Hepatocyte (in vitro differentiated cells): Measurements from ENCODE around the gene MED28. TPM values are rescaled to one million over a fixed set of nuclear protein-coding genes. Genes with fewer than 3 reads are reported as not detected.

ENCODE experiments used
- DNase-seq: peaks from one replicate; pipeline ENCODE4 v3.0.0-alpha.2; 2016; ENCODE audit warnings: low spot score
- H2AFZ ChIP-seq: fragments of 200-600 bp; sonication (generic); 2 replicates; pipeline ENCODE4 v1.6.0; 2016; ENCODE audit warnings: antibody characterized with exemption, mild to moderate bottlenecking
- H3K27ac ChIP-seq: fragments of 200-600 bp; sonication (generic); 2 replicates; pipeline ENCODE4 v1.5.1; 2016; ENCODE audit warnings: mild to moderate bottlenecking
- H3K27me3 ChIP-seq: fragments of 200-600 bp; sonication (generic); 2 replicates; pipeline ENCODE4 v1.6.1; 2016
- H3K36me3 ChIP-seq: fragments of 200-600 bp; sonication (generic); replicated peaks from 2 replicates; pipeline ENCODE4 v1.5.1; 2016; ENCODE audit warnings: low read depth; ENCODE audit not compliant: insufficient read depth
- H3K4me1 ChIP-seq: fragments of 200-600 bp; sonication (generic); 2 replicates; pipeline ENCODE4 v1.5.1; 2016; ENCODE audit warnings: mild to moderate bottlenecking, moderate library complexity; ENCODE audit not compliant: insufficient read depth
- H3K4me2 ChIP-seq: fragments of 200-600 bp; sonication (generic); 2 replicates; pipeline ENCODE4 v1.6.0; 2016
- H3K4me3 ChIP-seq: fragments of 200-600 bp; sonication (generic); 2 replicates; pipeline ENCODE4 v1.5.1; 2016; ENCODE audit warnings: mild to moderate bottlenecking
- H3K79me2 ChIP-seq: fragments of 200-600 bp; sonication (generic); 2 replicates; pipeline ENCODE4 v1.6.0; 2017; ENCODE audit warnings: mild to moderate bottlenecking
- H3K9me2 ChIP-seq: fragments of 200-600 bp; sonication (generic); replicated peaks from 2 replicates; pipeline ENCODE4 v1.6.0; 2017; ENCODE audit warnings: mild to moderate bottlenecking; ENCODE audit not compliant: insufficient read depth
- H3K9me3 ChIP-seq: fragments of 200-600 bp; sonication (generic); 2 replicates; pipeline ENCODE4 v1.5.1; 2016; ENCODE audit warnings: low read depth, mild to moderate bottlenecking
- H4K20me1 ChIP-seq: fragments of 200-600 bp; sonication (generic); 2 replicates; pipeline ENCODE4 v1.6.0; 2016; ENCODE audit warnings: mild to moderate bottlenecking; ENCODE audit not compliant: insufficient read depth, poor library complexity, severe bottlenecking
- CTCF ChIP-seq: fragments of 200-600 bp; sonication (generic); IDR thresholded peaks from 2 replicates; pipeline ENCODE4 v1.5.1; 2016; ENCODE audit warnings: antibody characterized with exemption, mild to moderate bottlenecking; ENCODE audit not compliant: poor library complexity
- EZH2 ChIP-seq: fragments of 200-600 bp; sonication (generic); IDR thresholded peaks from 2 replicates; pipeline ENCODE4 v1.6.1; 2016; ENCODE audit warnings: antibody characterized with exemption, mild to moderate bottlenecking, borderline replicate concordance
- EZH2phosphoT487 ChIP-seq: fragments of 200-600 bp; sonication (generic); IDR thresholded peaks from one replicate; pipeline ENCODE4 v1.6.1; 2018; ENCODE audit warnings: antibody characterized with exemption, mild to moderate bottlenecking, low read depth, moderate library complexity; ENCODE audit not compliant: unreplicated experiment, severe bottlenecking
- WGBS: methylation state at CpG from one replicate; pipeline ENCODE4 v1.1.6; 2016; ENCODE audit warnings: low lambda C conversion rate; ENCODE audit errors: missing lambda C conversion rate; 5-methylcytosine and 5-hydroxymethylcytosine counted together
- polyA plus RNA-seq: library from polyadenylated mRNA; unstranded; fragments of >200 nt; fragmentation: Nextera tagmentation; extraction: Ambion mirVana; gene quantifications from 2 replicates; pipeline ENCODE4 v1.2.1, GENCODE V29; 2016
- total RNA-seq: library from RNA; depleted of rRNA; stranded (reverse); fragments of >200 nt; gene quantifications from 2 replicates; pipeline ENCODE4 v1.2.3, GENCODE V29; 2014

Gene MED28
- total and polyA plus RNA-seq, 2 experiments from 2014 or later: 17.6 to 49.4 TPM

- no peaks in the 10 kb centered on the region for H3K36me3 ChIP-seq
- no peaks in the 10 kb centered on the region for H3K9me2 ChIP-seq
- H3K27ac ChIP-seq: no peak overlapping the region
- 69% methylated on average over 3 of the region's 3 CpGs for WGBS
- no peaks in the 10 kb centered on the region for H4K20me1 ChIP-seq
- no peak overlapping the region for H3K4me2 ChIP-seq
- no peaks in the 10 kb centered on the region for H3K9me3 ChIP-seq
- H3K4me1 ChIP-seq: no peaks in the 10 kb centered on the region
- TF ChIP-seq EZH2phosphoT487: no peak
- no peak for TF ChIP-seq CTCF
- TF ChIP-seq EZH2: no peak
- no peaks in the 10 kb centered on the region for H3K79me2 ChIP-seq
- H2AFZ ChIP-seq: no peak overlapping the region
- H3K4me3 ChIP-seq: no peak overlapping the region
- H3K27me3 ChIP-seq: no peaks in the 10 kb centered on the region
- DNase-seq: no peak
Measured at GRCh38 chr4:17667253-17667652, 52.8 kb downstream of the MED28 start.

- DNase-seq: no peak
- Histone ChIP-seq H3K4me2 (no peak overlapping the region), H3K27me3 (no peaks in the 10 kb centered on the region), H3K27ac (no peak overlapping the region), H2AFZ (no peak overlapping the region), H3K4me1 (no peaks in the 10 kb centered on the region), H3K4me3 (no peak overlapping the region), H3K79me2 (no peaks in the 10 kb centered on the region), H3K36me3 (no peaks in the 10 kb centered on the region), H4K20me1 (no peaks in the 10 kb centered on the region), H3K9me2 (no peaks in the 10 kb centered on the region), H3K9me3 (no peaks in the 10 kb centered on the region)
- WGBS: 85% methylated on average over 3 of the region's 3 CpGs
- TF ChIP-seq EZH2phosphoT487: no peak
- no peak for TF ChIP-seq EZH2
- TF ChIP-seq CTCF: no peak
Measured at GRCh38 chr4:17667653-17668201, 53.3 kb downstream of the MED28 start.

- Histone ChIP-seq H3K9me2 (no peaks in the 10 kb centered on the region), H3K9me3 (no peaks in the 10 kb centered on the region), H4K20me1 (no peaks in the 10 kb centered on the region), H3K4me2 (no peak overlapping the region), H3K36me3 (no peaks in the 10 kb centered on the region), H3K4me3 (no peak overlapping the region), H3K27ac (no peak overlapping the region), H3K79me2 (no peaks in the 10 kb centered on the region), H3K4me1 (no peaks in the 10 kb centered on the region), H2AFZ (no peak overlapping the region), H3K27me3 (no peaks in the 10 kb centered on the region)
- TF ChIP-seq EZH2phosphoT487: no peak
- TF ChIP-seq CTCF: no peak
- TF ChIP-seq EZH2: no peak
- DNase-seq: no peak
Measured at GRCh38 chr4:17670423-17670822, 56.0 kb downstream of the MED28 start.

GRCh38 chr4:17680559-17681280, 66.3 kb downstream of the MED28 start:
- H4K20me1 ChIP-seq: no peaks in the 10 kb centered on the region
- no peak overlapping the region for H3K4me3 ChIP-seq
- H3K9me3 ChIP-seq: no peaks in the 10 kb centered on the region
- H3K36me3 ChIP-seq: no peaks in the 10 kb centered on the region
- H3K27me3 ChIP-seq: no peaks in the 10 kb centered on the region
- H3K4me1 ChIP-seq: no peaks in the 10 kb centered on the region
- no peak for DNase-seq
- no peak overlapping the region for H3K27ac ChIP-seq
- H3K9me2 ChIP-seq: no peaks in the 10 kb centered on the region
- no peak overlapping the region for H3K4me2 ChIP-seq
- WGBS: 63% methylated on average over 5 of the region's 5 CpGs
- no peak overlapping the region for H2AFZ ChIP-seq
- H3K79me2 ChIP-seq: no peaks in the 10 kb centered on the region
- TF ChIP-seq EZH2 (no peak), CTCF (no peak)
